Lower leg skin (tissue), 3 donors: ENCODE measurements around the gene SDK1.

Source experiments
- POLR2A ChIP-seq, 2 donors: fragments of 450-650 bp; IDR thresholded peaks; one replicate each; pipeline ENCODE4 v1.6.1; 2016 to 2017; ENCODE audit warnings: antibody characterized with exemption in 2 of 2, mild to moderate bottlenecking in 1 of 2, moderate library complexity in 1 of 2
- TF ChIP-seq, protein P1 (sequence below), 3 donors: fragments of 450-650 bp; IDR thresholded peaks; one replicate each; pipeline ENCODE4 v1.5.1; 2016; ENCODE audit warnings: antibody characterized with exemption in 3 of 3, mild to moderate bottlenecking in 3 of 3, moderate library complexity in 2 of 3

DNA sequence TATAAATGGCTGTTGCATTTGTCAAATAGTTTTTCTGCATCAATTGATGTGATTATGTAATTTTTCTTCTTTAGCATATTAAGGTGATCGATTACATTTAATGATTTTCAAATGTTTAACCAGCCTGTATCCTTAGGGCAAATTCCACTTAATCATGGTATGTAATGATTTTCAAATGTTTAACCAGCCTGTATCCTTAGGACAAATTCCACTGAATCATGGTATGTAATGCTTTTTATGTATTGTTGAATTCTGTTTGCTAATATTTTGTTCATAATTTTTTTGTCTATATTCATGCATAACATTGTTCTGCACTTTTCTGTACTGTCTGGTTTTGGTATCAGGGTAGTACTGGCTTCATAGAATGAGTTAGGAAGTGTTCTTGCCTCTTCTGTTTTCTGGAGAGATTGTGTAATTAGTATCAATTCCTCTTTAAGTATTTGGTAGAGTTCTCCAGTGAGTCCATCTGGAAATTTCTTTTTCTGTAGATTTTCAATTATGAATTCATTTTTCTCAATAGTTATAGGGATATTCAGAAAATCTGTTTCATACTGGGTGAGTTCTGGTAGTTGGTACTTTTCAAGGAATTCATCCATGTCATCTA is 987.8 kb downstream of the SDK1 start:
- TF ChIP-seq, protein P1, sequence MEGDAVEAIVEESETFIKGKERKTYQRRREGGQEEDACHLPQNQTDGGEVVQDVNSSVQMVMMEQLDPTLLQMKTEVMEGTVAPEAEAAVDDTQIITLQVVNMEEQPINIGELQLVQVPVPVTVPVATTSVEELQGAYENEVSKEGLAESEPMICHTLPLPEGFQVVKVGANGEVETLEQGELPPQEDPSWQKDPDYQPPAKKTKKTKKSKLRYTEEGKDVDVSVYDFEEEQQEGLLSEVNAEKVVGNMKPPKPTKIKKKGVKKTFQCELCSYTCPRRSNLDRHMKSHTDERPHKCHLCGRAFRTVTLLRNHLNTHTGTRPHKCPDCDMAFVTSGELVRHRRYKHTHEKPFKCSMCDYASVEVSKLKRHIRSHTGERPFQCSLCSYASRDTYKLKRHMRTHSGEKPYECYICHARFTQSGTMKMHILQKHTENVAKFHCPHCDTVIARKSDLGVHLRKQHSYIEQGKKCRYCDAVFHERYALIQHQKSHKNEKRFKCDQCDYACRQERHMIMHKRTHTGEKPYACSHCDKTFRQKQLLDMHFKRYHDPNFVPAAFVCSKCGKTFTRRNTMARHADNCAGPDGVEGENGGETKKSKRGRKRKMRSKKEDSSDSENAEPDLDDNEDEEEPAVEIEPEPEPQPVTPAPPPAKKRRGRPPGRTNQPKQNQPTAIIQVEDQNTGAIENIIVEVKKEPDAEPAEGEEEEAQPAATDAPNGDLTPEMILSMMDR (IDR thresholded peaks at IDR 0.05) = no peak
- TF ChIP-seq POLR2A (IDR thresholded peaks at IDR 0.05) = no peak
